HG02678 (cell line): ENCODE results near the gene MEF2C.
A peak's percentile ranks its signal among the peaks of the same experiment; 100 is the strongest.
"Not testable (repeated sequence)": the region's sequence is repeated elsewhere in the genome, so short reads cannot be mapped to it uniquely, and the experiment has no call there.

Experiments used
- ATAC-seq: cut with Tn5 transposase; IDR thresholded peaks from one replicate; pipeline ENCODE4 v1.9.1; 2021; ENCODE audit warnings: mild to moderate bottlenecking, moderate library complexity; ENCODE audit not compliant: unreplicated experiment

The MEF2C gene

DNA sequence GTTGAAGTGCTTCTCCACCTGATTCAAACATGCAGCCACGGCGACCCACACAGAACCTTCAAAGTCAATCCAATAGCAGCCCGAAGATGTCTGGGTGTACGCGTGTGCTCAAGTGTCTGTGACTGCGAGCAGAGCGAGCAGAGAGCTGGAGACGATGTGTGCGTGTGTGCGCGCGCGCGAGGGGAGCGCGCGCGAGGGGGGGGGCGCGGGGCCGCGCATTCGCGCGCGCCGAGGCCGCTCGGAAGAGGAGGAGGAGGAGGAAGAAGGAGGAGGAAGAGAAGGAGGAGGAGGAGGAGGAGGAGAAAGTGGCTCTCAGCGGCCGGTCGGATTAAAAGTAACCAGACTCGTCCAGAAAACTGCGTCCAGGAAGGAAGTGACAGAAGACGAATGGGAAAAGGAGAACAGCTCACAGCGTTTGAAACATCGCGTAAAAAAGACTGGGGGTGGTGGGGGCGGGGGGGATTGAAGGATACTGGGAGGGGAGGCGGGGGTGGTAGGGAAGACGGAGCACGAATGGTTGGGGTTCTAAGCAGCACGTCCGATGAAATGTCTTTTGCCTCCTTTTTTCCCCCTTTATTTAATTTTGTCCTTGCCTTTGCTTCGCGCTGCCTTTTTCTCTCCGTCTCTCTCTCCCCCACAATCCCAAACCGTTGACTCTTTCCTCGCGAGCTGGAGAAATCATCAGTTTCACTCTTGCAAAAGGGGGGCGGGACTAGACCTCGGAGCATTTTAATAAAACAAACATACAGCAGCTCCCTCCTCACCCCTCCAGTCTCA, at the start of gene MEF2C:
Gene MEF2C (minus strand): TSS at position 126 of the 777 bp plus-strand sequence. CDS start 59,396 bp downstream, outside the sequence.
- peak; percentile 35 for ATAC-seq

GRCh38 chr5:88932541-88932940, 49.6 kb upstream of the MEF2C start:
- no peak for ATAC-seq

- ATAC-seq = no peak
These were observed 47.4 kb upstream of the MEF2C start for GRCh38 chr5:88930335-88930734.

DNA sequence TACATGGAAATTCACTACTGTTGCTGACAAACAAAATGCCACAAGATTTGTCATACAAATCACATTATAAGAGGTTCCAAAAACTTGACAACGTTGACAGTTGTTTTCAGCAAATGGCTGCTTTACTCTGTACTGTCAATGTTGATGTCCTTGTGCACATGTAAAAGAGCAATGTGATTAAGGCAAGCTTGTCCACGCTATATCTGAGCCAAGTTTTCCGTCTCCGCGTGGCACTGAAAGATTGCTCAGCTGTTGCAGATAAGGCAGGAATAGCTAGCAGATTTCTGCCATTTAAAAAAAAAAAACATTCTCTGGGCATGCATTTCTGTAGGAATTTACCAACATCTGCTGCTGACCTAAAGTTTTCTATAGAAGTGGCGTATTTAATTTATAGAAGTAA, 46.4 kb upstream of the MEF2C start:
- no peak for ATAC-seq

DNA sequence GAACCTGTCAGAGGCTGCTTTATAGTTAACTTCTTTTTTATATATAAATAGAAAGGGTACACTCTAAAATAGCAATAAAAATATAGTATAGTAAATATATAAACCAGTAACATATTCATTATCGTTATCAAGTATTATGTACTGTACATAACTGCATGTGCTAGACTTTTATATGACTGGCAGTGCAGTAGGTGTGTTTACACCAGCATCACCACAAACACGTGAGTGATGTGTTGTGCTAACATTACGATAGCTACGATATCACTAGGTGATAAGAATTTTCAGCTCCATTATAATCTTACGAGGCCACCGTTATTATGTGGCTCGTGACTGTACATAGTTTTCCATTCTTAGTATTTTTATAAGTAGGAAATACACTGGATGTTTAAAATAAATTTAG, 43.8 kb upstream of the MEF2C start:
- no peak for ATAC-seq

- ATAC-seq = no peak
These were observed 42.9 kb upstream of the MEF2C start for GRCh38 chr5:88925692-88926490.

DNA sequence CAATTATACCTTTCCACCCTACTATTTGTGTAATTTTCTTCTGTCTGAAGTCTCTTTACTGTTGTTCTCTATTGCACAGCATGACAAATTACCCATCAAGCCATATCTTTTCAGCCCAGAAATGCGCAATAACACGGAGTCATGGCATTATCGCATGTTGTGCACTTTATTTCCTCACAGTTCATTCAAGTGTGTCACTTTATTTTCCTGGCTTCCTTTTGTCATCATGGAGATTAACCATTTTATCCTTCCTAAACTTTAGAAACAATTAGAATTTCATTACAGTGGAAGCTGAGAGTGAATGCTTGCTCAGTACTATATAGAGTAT, 41.3 kb upstream of the MEF2C start:
- ATAC-seq = no peak

GRCh38 chr5:88923623-88924329, 40.8 kb upstream of the MEF2C start:
- ATAC-seq = no peak

GRCh38 chr5:88912743-88913142, 29.8 kb upstream of the MEF2C start:
- ATAC-seq = not testable (repeated sequence)

GRCh38 chr5:88911059-88911572, 28.1 kb upstream of the MEF2C start:
- ATAC-seq = not testable (repeated sequence)

DNA sequence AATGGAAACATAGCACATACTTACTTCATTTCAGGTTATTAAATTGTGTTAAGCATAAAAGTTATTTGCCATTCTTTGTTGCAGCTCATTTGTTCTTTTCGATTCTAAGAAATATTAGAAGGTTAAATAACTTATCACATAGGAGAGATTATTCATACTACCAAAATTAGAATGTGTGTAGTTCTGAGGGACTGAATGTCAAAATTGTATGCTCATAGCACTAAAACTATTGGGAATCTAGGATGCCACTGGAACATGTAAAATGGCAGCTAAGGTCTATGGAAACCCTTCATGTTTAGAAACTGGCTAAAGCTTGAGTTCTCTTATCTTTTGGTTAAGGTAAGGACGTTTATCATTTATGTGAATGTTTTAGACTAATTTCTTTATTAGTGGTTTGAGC, 21.5 kb upstream of the MEF2C start:
- ATAC-seq = not testable (repeated sequence)

DNA sequence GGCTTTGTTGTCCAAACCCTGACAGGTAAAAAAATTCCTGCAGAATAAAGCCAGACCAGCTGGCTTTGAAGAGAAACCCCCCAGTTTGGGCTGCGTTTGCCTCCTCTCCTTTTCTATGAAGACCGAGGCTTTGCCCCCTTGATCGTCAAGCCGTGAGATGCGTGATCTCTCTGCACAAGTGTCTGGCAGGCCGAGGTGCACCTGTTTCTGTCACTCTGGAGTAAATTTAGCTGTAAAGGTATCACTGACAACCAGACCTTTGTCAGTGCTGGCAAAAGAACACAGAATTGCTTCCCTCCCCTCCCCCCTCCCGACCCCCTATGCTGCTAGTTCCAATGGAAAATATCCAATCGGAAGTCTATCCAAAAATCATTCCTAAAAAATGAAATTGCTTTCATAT, 21.0 kb upstream of the MEF2C start:
- ATAC-seq = not testable (repeated sequence)

GRCh38 chr5:88901077-88901476, 18.1 kb upstream of the MEF2C start:
- ATAC-seq = not testable (repeated sequence)

DNA sequence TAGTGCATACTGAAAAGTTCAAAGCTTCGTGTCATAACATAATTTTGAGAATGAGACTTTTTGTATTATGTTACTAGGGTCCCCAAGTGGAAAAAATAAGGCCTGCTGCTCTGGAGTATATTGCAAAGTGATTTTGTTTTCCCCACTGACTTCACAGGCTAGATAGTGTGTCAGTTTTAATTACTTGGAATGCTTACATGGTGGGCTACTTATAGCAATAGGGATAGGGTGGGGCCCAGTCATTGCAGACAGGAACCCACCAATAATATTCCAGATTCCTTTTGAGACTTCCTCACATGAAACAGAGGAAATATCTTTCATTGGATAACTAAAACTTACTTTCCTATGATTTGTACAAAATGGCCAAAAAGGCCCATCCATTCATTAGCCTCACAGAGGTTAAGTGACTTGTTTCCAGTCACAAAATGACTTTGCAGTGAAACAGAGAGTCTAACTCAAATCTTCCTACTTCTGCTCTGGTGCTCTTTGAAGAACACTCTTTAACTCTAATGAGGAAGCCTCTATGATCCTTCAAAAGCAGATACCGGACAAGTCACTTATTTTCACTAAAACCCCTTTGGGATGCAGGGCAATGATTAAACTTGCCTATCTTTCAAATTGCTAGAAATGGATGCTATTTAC, 16.2 kb upstream of the MEF2C start:
- ATAC-seq = no peak

DNA sequence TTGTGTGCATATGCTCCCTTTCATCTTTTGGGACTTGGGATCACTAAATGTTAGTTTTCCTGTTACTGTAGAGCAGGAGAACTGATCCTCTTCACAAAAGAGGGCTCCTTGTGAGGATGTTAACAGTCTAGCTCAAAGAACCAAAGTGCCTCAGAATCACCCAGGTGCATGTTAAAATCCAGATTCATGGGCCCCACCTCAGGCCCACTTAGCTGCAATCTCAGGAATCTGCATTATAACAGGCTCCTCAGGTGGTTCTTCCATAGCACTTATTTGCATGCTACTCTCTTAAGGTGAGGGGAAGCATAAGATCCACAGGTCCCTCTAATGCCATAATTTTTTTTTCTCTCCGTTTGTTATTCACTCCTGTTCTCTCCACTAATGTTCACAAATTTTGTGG, 14.8 kb upstream of the MEF2C start:
- ATAC-seq = no peak

- no peak for ATAC-seq
These were observed 12.9 kb upstream of the MEF2C start for GRCh38 chr5:88895681-88896501.

- ATAC-seq = no peak
These were observed 9.7 kb upstream of the MEF2C start for GRCh38 chr5:88892669-88893068.

GRCh38 chr5:88890070-88890781, 7.2 kb upstream of the MEF2C start:
- ATAC-seq = no peak
